ENCODE results near the gene PROX2.

The PROX2 gene

DNA sequence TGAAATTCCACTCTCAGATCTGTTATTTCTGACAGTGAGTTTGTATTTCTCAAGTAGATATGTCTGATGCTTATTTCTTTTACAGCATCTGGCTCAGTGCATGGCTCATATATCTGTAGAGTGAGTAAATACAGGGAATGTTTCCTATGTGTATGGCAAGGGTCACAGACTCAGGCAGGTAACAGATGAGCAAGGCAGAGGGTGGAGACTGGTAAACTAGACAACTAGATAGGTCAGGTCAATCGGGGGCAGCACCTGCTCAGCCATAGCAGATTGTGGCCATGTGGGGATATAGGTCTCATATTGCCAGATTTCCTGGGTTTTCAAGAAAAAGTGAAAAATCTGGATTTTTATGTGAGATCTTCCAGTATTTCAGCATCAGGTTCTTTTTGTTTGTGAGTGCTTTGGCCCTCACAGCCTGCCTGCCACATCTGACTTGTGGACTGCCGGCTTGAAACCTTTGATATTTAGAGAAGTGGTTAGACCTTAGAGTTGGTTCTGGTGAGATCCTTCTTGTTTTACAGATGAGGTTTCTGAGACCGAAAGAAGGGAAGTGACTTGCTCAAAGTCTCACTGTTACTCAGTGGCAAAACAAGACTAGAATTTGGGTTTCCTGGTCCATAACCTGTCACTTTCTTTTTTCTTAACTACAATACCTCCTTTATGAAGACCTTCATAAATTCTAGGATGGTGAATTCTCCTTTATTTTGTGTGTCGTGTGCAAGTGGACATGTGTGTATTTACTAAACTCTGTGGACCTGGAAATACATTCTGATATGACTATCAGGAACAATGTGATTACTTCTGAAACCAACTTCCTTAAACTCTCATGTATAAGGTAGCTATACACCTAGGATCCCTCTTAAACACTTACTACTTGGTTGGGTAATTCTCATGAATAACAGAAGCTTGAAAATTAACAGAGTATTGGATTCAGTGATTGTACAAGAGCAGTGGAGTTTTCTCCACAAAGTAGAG is 34.4 kb downstream of the PROX2 start:
- no peak for DNase-seq

DNA sequence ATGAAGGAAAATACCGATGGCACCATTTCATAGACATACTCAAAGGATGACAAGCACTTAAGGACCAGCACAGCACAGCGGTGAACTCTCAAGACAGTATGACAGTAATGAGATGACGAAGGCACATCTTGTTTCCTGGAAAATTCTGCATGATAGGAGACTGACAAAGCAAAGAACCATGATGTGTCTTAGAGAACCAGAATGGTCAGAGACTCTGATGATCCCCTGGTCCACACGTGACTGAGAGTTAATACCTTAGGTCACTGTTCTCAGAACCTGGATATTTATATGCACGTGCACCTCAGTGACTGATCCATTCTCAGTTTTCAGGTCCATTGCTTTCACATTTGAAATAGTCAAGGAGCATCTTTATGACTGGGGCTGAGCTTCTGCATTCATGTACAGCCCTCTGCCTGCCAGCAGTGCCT is 35.3 kb downstream of the PROX2 start:
- DNase-seq, result no peak

DNA sequence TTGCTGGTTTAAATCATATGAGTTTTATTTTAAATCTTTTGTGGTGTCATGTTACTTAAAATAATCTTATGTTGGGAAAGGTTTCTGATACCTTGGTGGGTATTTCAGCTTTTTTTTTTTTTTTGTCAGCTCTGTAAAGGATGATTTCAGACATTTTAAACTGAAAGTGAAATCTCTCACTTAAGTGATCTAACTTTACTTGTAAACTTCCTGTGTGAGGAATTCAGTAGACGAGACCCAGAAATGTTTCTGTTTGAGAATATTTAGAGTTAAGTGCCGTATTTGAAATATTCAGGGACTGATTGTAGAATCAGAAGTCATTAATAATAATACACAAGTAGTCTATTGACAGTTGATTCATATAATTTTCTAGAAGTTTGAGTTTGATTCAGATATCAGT is 37.8 kb downstream of the PROX2 start:
- DNase-seq, result no peak

DNA sequence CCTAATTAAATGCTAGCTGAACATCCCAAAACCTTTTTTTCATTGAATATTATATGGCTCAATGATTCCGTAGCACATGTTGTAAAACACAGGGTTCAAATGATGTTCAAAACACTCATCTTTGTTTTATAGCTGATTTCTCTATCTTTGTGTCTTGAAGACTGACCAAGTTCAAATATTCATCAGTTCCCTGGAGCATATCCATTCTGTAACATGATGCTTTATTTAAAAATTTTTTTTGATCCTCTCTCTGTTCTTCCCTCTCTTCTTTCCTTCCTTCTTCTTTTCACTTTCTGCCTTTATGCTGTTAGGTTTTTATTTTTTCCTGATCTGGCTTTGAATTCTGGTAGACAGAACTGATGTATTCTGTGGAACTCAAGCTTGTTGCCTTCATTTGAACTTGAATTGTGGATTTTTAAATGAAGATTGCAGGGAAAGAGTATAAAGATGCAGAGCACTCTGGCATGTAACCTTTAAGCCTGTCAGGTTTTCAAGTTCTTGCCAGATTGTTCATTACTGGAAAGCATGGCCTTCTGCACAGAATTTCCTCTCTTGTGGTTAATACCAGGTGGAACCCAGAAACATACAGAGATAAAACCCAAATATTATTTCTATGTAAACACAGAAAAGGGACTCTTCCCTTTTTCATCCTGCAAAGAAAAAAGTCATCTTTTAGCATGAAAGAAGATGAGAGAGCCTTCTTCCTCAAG is 39.5 kb downstream of the PROX2 start:
- DNase-seq, result no peak

DNA sequence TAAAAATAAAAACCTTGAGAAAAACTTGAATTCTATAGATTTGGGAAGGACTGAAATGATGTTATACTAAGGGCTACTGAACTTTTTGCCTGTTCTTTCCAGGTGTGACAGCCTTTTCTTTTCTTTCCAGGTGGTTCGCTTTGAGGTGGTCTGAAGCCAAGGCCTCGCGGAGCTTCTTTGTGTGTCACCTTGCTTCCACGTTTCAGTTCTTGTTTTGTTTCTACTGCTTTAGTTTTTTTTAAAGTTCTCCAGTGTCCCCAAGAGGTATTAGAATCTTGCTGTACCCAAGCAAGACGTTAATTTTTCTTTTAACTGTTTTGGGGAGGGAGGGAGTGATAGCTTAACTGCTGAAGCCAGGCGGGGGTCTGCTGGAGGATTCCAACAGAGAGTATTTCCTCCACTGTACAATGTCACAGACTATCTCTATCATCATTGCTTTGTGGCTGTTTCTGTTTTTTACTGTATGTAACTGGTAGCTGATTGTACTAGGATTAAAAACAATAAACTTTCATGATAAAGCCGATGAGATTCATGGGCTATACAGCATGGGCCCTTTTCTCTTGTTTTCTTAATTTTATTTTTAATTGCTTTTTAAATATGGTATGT is 40.2 kb downstream of the PROX2 start:
- DNase-seq, result no peak

DNA sequence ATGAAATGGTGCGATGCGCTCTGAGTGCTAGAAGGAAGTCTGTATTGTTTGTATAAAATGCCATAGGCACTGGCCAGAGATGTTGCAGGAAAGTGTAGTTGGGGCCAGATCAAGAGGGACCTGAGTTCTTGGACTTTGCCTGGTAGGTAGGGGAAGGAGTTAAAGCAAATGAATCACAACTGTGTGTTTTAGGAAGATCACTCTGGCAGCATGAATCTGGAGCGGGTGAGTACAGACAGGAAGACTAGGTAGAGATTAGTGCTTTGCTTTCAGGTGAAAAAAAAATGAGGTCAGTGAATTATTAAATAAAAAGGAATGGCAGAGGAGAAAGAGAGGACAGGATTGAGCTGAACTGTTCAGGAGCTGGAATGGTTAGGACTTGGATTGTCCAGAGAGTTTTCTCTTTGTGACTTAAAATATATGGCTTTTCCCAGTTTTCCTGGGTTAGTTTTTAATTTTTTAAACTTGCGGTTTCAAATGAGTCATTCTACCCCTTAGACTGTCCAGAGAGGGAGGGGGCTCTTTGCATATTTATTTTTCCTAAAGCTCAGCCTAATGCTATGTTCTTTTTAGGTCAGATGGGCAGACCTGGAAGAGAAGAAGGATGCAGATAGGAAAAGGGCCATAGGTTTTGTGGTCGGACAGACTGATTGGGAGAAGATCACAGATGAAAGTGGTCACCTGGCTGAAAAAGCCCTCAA is 41.1 kb downstream of the PROX2 start:
- DNase-seq, result no peak

DNA sequence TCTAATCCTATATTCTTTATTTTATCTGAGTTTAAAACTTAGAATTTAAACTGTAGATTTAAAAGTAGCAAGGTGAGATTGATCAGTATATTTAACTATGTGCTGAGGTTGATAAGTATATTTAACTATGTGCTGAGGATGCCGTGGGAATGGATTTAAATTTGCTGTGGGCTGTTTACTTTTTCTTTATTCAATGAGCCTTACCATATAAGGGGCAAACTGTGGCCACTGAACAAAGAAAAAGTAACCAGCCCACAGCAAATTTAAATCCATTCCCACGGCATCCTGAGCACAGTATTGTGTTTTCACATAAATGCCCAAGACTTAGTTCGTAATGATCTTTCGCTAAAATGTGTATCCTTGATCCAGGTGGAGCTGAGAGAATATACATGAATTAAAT is 43.1 kb downstream of the PROX2 start:
- no peak for DNase-seq

DNA sequence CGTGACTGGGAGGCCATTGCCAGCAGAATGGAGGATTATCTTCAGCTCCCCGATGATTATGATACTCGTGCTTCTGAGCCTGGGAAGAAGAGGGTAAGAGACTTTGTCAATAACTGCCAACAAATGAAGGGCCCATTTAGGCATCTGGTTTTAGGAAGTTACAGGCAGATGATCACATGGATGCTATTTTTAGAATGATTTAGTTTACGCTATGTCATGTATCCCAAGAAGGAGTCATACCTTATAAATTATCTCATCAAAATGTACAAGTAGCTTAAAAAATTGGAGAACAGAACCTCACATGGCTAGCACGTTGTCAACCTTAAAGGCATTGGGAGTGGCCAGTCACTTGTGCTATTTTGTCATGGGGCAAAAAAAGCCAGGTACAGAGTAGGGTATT is 46.7 kb downstream of the PROX2 start:
- no peak for DNase-seq

DNA sequence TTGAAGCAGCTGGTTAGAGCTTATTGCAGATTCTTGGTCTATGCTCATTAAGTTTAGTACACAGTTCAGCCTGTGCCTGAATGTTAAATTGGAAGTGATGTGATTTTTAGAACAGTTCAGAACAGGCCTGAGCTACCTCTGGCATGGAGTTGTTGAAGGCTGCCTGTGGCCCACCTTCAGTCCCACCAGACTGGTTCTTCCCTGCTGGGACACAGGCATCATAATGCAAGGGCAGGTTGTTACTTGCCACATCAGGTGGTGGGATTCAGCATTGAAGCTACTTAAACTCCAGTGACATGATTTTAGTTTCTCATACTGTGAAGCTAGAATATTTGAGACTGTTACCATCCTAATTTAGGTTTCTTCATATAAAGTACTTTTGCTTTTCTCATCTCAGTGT is 49.4 kb downstream of the PROX2 start:
- no peak for DNase-seq
